H1 (cell line): ENCODE measurements around the gene ZBTB42. TPM values are rescaled to one million over a fixed set of nuclear protein-coding genes. Genes with fewer than 3 reads are reported as not detected.

ENCODE experiments used
- BCL11A ChIP-seq, 2 experiments: IDR thresholded peaks; one replicate each; pipeline ENCODE4 v1.6.1; 2011; ENCODE audit warnings: low read depth in 2 of 2, low read length in 2 of 2, mild to moderate bottlenecking in 2 of 2
- CBX8 ChIP-seq: fragments of 300-800, 300-1000 bp; sonication (generic); IDR thresholded peaks from 2 replicates; pipeline ENCODE4 v1.7.1; 2016; ENCODE audit warnings: low read depth, low read length, borderline replicate concordance
- CHD1 ChIP-seq: IDR thresholded peaks from 2 replicates; pipeline ENCODE4 v1.6.1; 2012; ENCODE audit warnings: low read depth, low read length, improper control_type of control experiment
- KDM5A ChIP-seq: fragments of 200-600 bp; IDR thresholded peaks from 2 replicates; pipeline ENCODE4 v1.7.1; 2012; ENCODE audit warnings: mild to moderate bottlenecking, low read length, inconsistent platforms, mixed read lengths
- SAP30 ChIP-seq: fragments of 300-600 bp; sonication (generic); IDR thresholded peaks from 2 replicates; pipeline ENCODE4 v1.7.1; 2012; ENCODE audit warnings: low read length, moderate library complexity, mild to moderate bottlenecking, inconsistent platforms; ENCODE audit not compliant: insufficient read depth, insufficient replicate concordance
- SP1 ChIP-seq: IDR thresholded peaks from 2 replicates; pipeline ENCODE4 v1.6.1; 2011; ENCODE audit warnings: low read depth, low read length
- TBP ChIP-seq: IDR thresholded peaks from 2 replicates; pipeline ENCODE4 v1.6.1; 2011; ENCODE audit warnings: low read depth, low read length, improper control_type of control experiment
- TCF12 ChIP-seq: IDR thresholded peaks from 2 replicates; pipeline ENCODE4 v1.6.1; 2011; ENCODE audit warnings: low read depth, mild to moderate bottlenecking, low read length
- polyA plus RNA-seq, 7 experiments: library from polyadenylated mRNA; depleted of rRNA in 3 of 7; stranded (reverse) in 5 of 7; unstranded in 2 of 7; fragments of >200 nt in 5 of 7; fragments of 200-250 nt in 2 of 7; gene quantifications; 1 replicate in 5 of 7; 2 replicates in 1 of 7; 4 replicates in 1 of 7; pipeline versions ENCODE4 v1.2.1 to v1.2.3, GENCODE V29; 2011 to 2013; ENCODE audit warnings: missing spikeins in 2 of 7, mixed read lengths in 2 of 7
- total RNA-seq: library from RNA; stranded (reverse); fragmentation: NEBNext Ultra II Directional; extraction: Animal tissue kit (Norgen Biotek cat#: 25700); gene quantifications from 2 replicates; pipeline ENCODE4 v1.2.1, GENCODE V29; 2021

Gene ZBTB42
- total and polyA plus RNA-seq, 2 of the 8 experiments (the other 6 are each of a cell fraction or from before 2014, with no cell fraction given) = 2.8 to 3.1 TPM

DNA sequence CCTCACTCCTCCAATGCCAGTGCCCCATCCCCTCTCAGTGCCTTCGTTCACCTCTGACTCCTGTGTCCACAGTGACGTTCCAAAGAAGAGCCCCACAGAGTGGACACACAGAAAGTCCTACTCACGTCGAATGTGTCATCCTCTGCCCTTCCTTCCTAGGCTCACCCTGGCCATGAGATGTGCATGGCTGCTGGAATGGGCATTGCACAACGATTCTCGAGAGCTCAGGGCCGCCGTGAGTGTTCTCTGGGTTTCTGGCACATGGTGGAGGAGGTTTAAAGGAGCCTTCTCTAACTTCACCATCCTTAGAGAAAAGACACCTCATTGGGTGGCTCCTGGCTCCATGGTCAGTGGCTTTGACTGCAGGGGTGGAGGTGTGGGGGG is 51.4 kb downstream of the ZBTB42 start (continued):
- TF ChIP-seq SAP30 (no peak), KDM5A (no peak), TBP (no peak), CHD1 (no peak), BCL11A (IDR thresholded peaks at IDR 0.05; ENCODE audit: low read depth in 2 of 2, low read length in 2 of 2) (no peak), CBX8 (no peak), TCF12 (no peak), SP1 (no peak)
- TF ChIP-seq, all 59 proteins: peak for 0

Other genes starting within 250 kb of the ZBTB42 start
- not detected in 2 replicates for gene C14orf180, start 221.3 kb upstream of the ZBTB42 start, total RNA-seq
- not detected in 2 replicates for gene C14orf180, start 221.3 kb upstream of the ZBTB42 start, polyA plus RNA-seq (2011; rRNA removed)
- 2.9 TPM in 2 replicates for gene TMEM179, start 196.3 kb upstream of the ZBTB42 start, total RNA-seq
- gene TMEM179, start 196.3 kb upstream of the ZBTB42 start, polyA plus RNA-seq (2011; rRNA removed) = 4.0 and 4.6 TPM in 2 replicates
- 54.0 and 59.5 TPM in 2 replicates for gene INF2, start 111.5 kb upstream of the ZBTB42 start, total RNA-seq
- 29.1 and 42.3 TPM in 2 replicates for gene INF2, start 111.5 kb upstream of the ZBTB42 start, polyA plus RNA-seq (2011; rRNA removed)
- gene ADSS1, start 76.9 kb upstream of the ZBTB42 start, total RNA-seq = 7.9 and 8.9 TPM in 2 replicates
- gene ADSS1, start 76.9 kb upstream of the ZBTB42 start, polyA plus RNA-seq (2011; rRNA removed) = 7.1 and 9.4 TPM in 2 replicates
- gene SIVA1, start 48.0 kb upstream of the ZBTB42 start, total RNA-seq = 123 and 135 TPM in 2 replicates
- 517 and 589 TPM in 2 replicates for gene SIVA1, start 48.0 kb upstream of the ZBTB42 start, polyA plus RNA-seq (2011; rRNA removed)
- gene AKT1, start 5.4 kb upstream of the ZBTB42 start, total RNA-seq = 62.1 and 71.5 TPM in 2 replicates
- 68.1 and 89.8 TPM in 2 replicates for gene AKT1, start 5.4 kb upstream of the ZBTB42 start, polyA plus RNA-seq (2011; rRNA removed)
- 32.3 and 33.8 TPM in 2 replicates for gene CEP170B, start 64.2 kb downstream of the ZBTB42 start, total RNA-seq
- 9.1 and 15.2 TPM in 2 replicates for gene CEP170B, start 64.2 kb downstream of the ZBTB42 start, polyA plus RNA-seq (2011; rRNA removed)
- 0.04 TPM in 1 of 2 replicates, not detected in the other for gene PLD4, start 123.8 kb downstream of the ZBTB42 start, total RNA-seq
- 0.05 and 0.06 TPM in 2 replicates for gene PLD4, start 123.8 kb downstream of the ZBTB42 start, polyA plus RNA-seq (2011; rRNA removed)
- gene AHNAK2, start 177.3 kb downstream of the ZBTB42 start, total RNA-seq = 1.5 and 2.0 TPM in 2 replicates
- 0.64 and 0.95 TPM in 2 replicates for gene AHNAK2, start 177.3 kb downstream of the ZBTB42 start, polyA plus RNA-seq (2011; rRNA removed)
- 2.1 and 2.4 TPM in 2 replicates for gene CLBA1, start 184.7 kb downstream of the ZBTB42 start, total RNA-seq
- 1.6 and 2.3 TPM in 2 replicates for gene CLBA1, start 184.7 kb downstream of the ZBTB42 start, polyA plus RNA-seq (2011; rRNA removed)
- 48.6 and 49.9 TPM in 2 replicates for gene CDCA4, start 220.0 kb downstream of the ZBTB42 start, total RNA-seq
- gene CDCA4, start 220.0 kb downstream of the ZBTB42 start, polyA plus RNA-seq (2011; rRNA removed) = 62.4 and 80.6 TPM in 2 replicates